Panc1 (cell line): Measurements from ENCODE around the gene HS1BP3. TPM values are rescaled to one million over a fixed set of nuclear protein-coding genes. Genes with fewer than 3 reads are reported as not detected.

Experiments used
- ATAC-seq: fragments of 200-7000 bp; cut with Tn5 transposase; 2 replicates; pipeline ENCODE4 v1.9.1; 2020; ENCODE audit warnings: mild to moderate bottlenecking, moderate library complexity
- BruUV-seq: library from RNA; stranded (reverse); fragments of 400-500 nt; replicated peaks from 2 replicates; lab custom pipeline; 2021; lab: Mats Ljungman, UMichigan
- CTCF ChIA-PET: fragments of 300-600 bp; sonication (Branson Sonifier 250); formaldehyde crosslinking; loops from one replicate; lab custom pipeline; 2022; ENCODE audit warnings: antibody characterized with exemption; lab: Charles Lee
- POLR2A ChIA-PET: fragments of 300-600 bp; sonication (Branson Sonifier 250); formaldehyde crosslinking; loops from one replicate; lab custom pipeline; 2022; ENCODE audit warnings: antibody characterized with exemption; lab: Charles Lee
- DNase-seq: peaks from one replicate; pipeline ENCODE4 v3.0.0-alpha.2; 2010; ENCODE audit warnings: low read depth, low spot score
- H3K27ac ChIP-seq: 2 replicates; pipeline ENCODE4 v1.5.1; 2011; ENCODE audit warnings: mild to moderate bottlenecking, low read length, inconsistent platforms
- H3K27me3 ChIP-seq: fragments of 200-500 bp; sonication (Bioruptor generic); 2 replicates; pipeline ENCODE4 v1.6.0; 2014; ENCODE audit warnings: low read length, inconsistent platforms; ENCODE audit not compliant: control insufficient read depth, insufficient read depth
- H3K36me3 ChIP-seq: fragments of 200-500 bp; sonication (Bioruptor generic); 2 replicates; pipeline ENCODE4 v1.5.1; 2014; ENCODE audit warnings: inconsistent platforms, mild to moderate bottlenecking, low read length, moderate library complexity; ENCODE audit not compliant: control insufficient read depth, insufficient read depth
- H3K4me1 ChIP-seq: 2 replicates; pipeline ENCODE4 v1.5.1; 2011; ENCODE audit warnings: inconsistent platforms, mild to moderate bottlenecking, low read length, moderate library complexity; ENCODE audit not compliant: control insufficient read depth, insufficient read depth
- H3K4me3 ChIP-seq, 2 experiments: 2 replicates each; pipeline ENCODE4 v1.5.1; 2011 to 2012; ENCODE audit warnings: low read depth in 2 of 2, low read length in 2 of 2, mild to moderate bottlenecking in 2 of 2, inconsistent platforms in 1 of 2, moderate library complexity in 1 of 2
- H3K9me3 ChIP-seq: fragments of 200-500 bp; sonication (Bioruptor generic); 2 replicates; pipeline ENCODE4 v1.5.1; 2014; ENCODE audit warnings: low read depth, mild to moderate bottlenecking, inconsistent platforms, low read length, moderate library complexity; ENCODE audit not compliant: control insufficient read depth, insufficient read depth
- POLR2AphosphoS5 ChIP-seq: IDR thresholded peaks from 2 replicates; pipeline ENCODE4 v1.6.1; 2012; ENCODE audit warnings: mild to moderate bottlenecking, low read depth, low read length, moderate library complexity
- REST ChIP-seq, 2 experiments: IDR thresholded peaks; 2 replicates each; pipeline ENCODE4 v1.6.1; 2011 to 2012; ENCODE audit warnings: low read depth in 2 of 2, control low read depth in 1 of 2, low read length in 1 of 2, mild to moderate bottlenecking in 1 of 2, moderate library complexity in 1 of 2; ENCODE audit not compliant: insufficient read depth in 1 of 2
- SIN3A ChIP-seq: IDR thresholded peaks from 2 replicates; pipeline ENCODE4 v1.6.1; 2012; ENCODE audit warnings: low read depth, mild to moderate bottlenecking, low read length, moderate library complexity, borderline replicate concordance; ENCODE audit not compliant: insufficient read depth
- TCF7L2 ChIP-seq: IDR thresholded peaks from 2 replicates; pipeline ENCODE4 v1.6.1; 2011; ENCODE audit warnings: mild to moderate bottlenecking, low read depth, low read length, inconsistent platforms
- in situ Hi-C: cut with HindIII; loops from 2 replicates; pipeline ENCODE4 v1.10.0; 2016; ENCODE audit warnings: low sequenced_read_pairs, low pct_unique_long_range_greater_than_20kb
- intact Hi-C: fragments of 100-400 bp; cut with micrococcal nuclease; formaldehyde crosslinking; loops from one replicate; pipeline ENCODE4 v1.10.0; 2022; ENCODE audit not compliant: unreplicated experiment
- total RNA-seq: library from RNA; stranded (reverse); gene quantifications from one replicate; pipeline ENCODE4 v1.2.1, GENCODE V29; 2021; ENCODE audit not compliant: unreplicated experiment
- TF ChIP-seq, protein P1 (sequence below): fragments of 450-650 bp; IDR thresholded peaks from 2 replicates; pipeline ENCODE4 v1.5.1; 2017; ENCODE audit warnings: mild to moderate bottlenecking

HS1BP3 gene
- total RNA-seq, 1 experiment from 2014 or later, result 46.1 TPM

DNA sequence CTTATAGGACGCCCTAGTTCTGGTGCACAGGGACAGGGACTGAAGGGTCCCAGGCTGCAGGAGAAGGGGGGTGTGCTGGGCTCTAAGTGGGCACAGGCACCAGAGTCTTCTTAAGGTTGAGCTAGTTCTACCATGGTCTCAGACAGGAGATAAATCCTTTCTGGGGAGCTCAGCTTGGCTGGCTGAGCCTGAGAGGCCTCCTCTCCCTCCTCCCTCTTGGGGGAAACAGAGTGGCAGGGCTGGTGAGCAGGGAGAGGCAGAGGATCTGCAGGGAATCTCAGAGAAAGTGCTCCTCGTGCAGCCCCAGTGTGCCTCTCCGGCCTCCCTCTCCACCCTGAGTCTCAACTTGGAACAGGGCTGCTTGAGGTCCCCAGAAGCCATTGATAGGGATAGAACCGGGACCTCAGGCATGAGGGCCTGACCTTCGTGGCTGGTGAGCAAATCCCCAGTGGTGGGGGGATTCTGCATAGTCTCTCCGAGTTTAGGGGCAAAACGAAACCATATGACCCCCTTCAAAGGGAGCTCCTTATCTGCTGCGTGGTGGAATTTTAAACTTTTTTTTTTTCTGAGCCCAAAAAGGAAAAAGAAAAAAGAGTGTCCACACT, 18.1 kb upstream of the HS1BP3 start:
- Histone ChIP-seq H3K27me3 (peaks cover 13% of the 10 kb centered on the region), H3K4me3 (no peak overlapping the region), H3K27ac (no peak overlapping the region), H3K9me3 (no peaks in the 10 kb centered on the region), H3K36me3 (no peaks in the 10 kb centered on the region), H3K4me1 (peaks cover 8% of the 10 kb centered on the region)
- TF ChIP-seq TCF7L2, result no peak
- intact Hi-C loops (loop anchor here (10.0 kb wide), 1 partner anchor 106 kb away; no protein-coding TSS in a partner anchor), in situ Hi-C loops (no loop called here)
- ATAC-seq (no peak), DNase-seq (no peak)
- no TSS peak for BruUV-seq
- ChIA-PET CTCF (no interaction called here), POLR2A (no interaction called here)

DNA sequence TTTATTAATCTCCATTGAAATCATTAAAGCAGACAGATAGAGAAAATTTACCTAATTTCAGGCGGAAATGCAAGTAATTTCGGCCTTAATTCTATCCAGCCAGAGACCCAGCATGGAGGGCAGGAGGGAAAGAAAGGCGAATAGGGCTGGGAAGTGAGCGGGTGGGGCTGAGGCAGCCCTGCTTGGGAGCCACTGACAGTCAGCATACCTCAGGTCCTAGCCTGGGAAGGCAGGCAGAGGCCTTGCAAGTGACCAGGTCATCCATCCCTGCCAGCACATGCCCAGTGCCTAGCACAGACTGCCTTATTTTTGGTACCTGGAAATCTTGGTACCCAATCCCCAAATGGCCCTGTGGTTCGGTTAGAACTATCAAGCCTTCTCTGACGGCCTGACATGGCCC, 17.6 kb upstream of the HS1BP3 start:
- no TSS peak for BruUV-seq
- CTCF ChIA-PET, result no interaction called here
- ATAC-seq (no peak), DNase-seq (no peak)
- intact Hi-C loops (loop anchor here (10.0 kb wide), 1 partner anchor 106 kb away; no protein-coding TSS in a partner anchor), in situ Hi-C loops (no loop called here)
- Histone ChIP-seq H3K9me3 (no peaks in the 10 kb centered on the region), H3K36me3 (no peaks in the 10 kb centered on the region), H3K4me3 (no peak overlapping the region), H3K27ac (no peak overlapping the region), H3K4me1 (peaks cover 8% of the 10 kb centered on the region), H3K27me3 (peaks cover 18% of the 10 kb centered on the region)
- POLR2A ChIA-PET, result no interaction called here
- no peak for TF ChIP-seq POLR2AphosphoS5
- no peak for TF ChIP-seq SIN3A
- no peak for TF ChIP-seq REST (IDR thresholded peaks at IDR 0.05; ENCODE audit: insufficient read depth in 1 of 2, low read depth in 2 of 2, low read length in 1 of 2)
- TF ChIP-seq, protein P1, sequence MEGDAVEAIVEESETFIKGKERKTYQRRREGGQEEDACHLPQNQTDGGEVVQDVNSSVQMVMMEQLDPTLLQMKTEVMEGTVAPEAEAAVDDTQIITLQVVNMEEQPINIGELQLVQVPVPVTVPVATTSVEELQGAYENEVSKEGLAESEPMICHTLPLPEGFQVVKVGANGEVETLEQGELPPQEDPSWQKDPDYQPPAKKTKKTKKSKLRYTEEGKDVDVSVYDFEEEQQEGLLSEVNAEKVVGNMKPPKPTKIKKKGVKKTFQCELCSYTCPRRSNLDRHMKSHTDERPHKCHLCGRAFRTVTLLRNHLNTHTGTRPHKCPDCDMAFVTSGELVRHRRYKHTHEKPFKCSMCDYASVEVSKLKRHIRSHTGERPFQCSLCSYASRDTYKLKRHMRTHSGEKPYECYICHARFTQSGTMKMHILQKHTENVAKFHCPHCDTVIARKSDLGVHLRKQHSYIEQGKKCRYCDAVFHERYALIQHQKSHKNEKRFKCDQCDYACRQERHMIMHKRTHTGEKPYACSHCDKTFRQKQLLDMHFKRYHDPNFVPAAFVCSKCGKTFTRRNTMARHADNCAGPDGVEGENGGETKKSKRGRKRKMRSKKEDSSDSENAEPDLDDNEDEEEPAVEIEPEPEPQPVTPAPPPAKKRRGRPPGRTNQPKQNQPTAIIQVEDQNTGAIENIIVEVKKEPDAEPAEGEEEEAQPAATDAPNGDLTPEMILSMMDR, result no peak
- TF ChIP-seq TCF7L2, result no peak
